ENCODE measurements around the gene P2RX6.

- no peak for TF ChIP-seq FOXP2 (optimal IDR thresholded peaks at IDR 0.05; ENCODE audit: borderline replicate concordance, extremely low read depth, extremely low read length, insufficient read depth)
- TF ChIP-seq SIN3A (IDR thresholded peaks at IDR 0.05; ENCODE audit: borderline replicate concordance, insufficient read depth, low read length), result no peak
- TF ChIP-seq TAF1 (IDR thresholded peaks at IDR 0.05; ENCODE audit: borderline replicate concordance, insufficient read depth, low read length), result no peak
- no peak for TF ChIP-seq POLR2AphosphoS5 (IDR thresholded peaks at IDR 0.05; ENCODE audit: low read depth, low read length)
- no peak for TF ChIP-seq REST (IDR thresholded peaks at IDR 0.05; ENCODE audit: insufficient read depth in 1 of 2, low read depth in 2 of 2, low read length in 2 of 2)
These were observed 26.2 kb upstream of the P2RX6 start for GRCh38 chr22:20988573-20989322.
